Duodenal mucosa (tissue), 2 donors: Measurements from ENCODE around the gene DPP4.
A peak's percentile ranks its signal among the peaks of the same experiment; 100 is the strongest.

ENCODE experiments used
- H3K27ac ChIP-seq: one replicate; pipeline ENCODE4 v1.7.0; 2013; ENCODE audit warnings: low read depth, low read length
- H3K27me3 ChIP-seq, 2 donors: one replicate each; pipeline ENCODE4 v1.7.0; 2013; ENCODE audit warnings: low read length in 2 of 2, control low read depth in 1 of 2; ENCODE audit not compliant: insufficient read depth in 2 of 2, control insufficient read depth in 1 of 2
- H3K36me3 ChIP-seq, 2 donors: one replicate each; pipeline ENCODE4 v1.7.0; 2013; ENCODE audit warnings: low read length in 2 of 2, control low read depth in 1 of 2; ENCODE audit not compliant: insufficient read depth in 2 of 2, control insufficient read depth in 1 of 2
- H3K4me1 ChIP-seq, 2 donors: one replicate each; pipeline ENCODE4 v1.7.0; 2013; ENCODE audit warnings: low read length in 2 of 2, control low read depth in 1 of 2; ENCODE audit not compliant: insufficient read depth in 2 of 2, control insufficient read depth in 1 of 2
- H3K4me3 ChIP-seq, 2 donors: one replicate each; pipeline ENCODE4 v1.7.0; 2013; ENCODE audit warnings: low read length in 2 of 2, low read depth in 1 of 2
- H3K9ac ChIP-seq, 2 donors: one replicate each; pipeline ENCODE4 v1.7.0; 2013; ENCODE audit warnings: low read length in 2 of 2, low read depth in 1 of 2
- H3K9me3 ChIP-seq, 2 donors: one replicate each; pipeline ENCODE4 v1.7.0; 2013; ENCODE audit warnings: low read length in 2 of 2, control low read depth in 1 of 2; ENCODE audit not compliant: control insufficient read depth in 1 of 2

The DPP4 gene

DNA sequence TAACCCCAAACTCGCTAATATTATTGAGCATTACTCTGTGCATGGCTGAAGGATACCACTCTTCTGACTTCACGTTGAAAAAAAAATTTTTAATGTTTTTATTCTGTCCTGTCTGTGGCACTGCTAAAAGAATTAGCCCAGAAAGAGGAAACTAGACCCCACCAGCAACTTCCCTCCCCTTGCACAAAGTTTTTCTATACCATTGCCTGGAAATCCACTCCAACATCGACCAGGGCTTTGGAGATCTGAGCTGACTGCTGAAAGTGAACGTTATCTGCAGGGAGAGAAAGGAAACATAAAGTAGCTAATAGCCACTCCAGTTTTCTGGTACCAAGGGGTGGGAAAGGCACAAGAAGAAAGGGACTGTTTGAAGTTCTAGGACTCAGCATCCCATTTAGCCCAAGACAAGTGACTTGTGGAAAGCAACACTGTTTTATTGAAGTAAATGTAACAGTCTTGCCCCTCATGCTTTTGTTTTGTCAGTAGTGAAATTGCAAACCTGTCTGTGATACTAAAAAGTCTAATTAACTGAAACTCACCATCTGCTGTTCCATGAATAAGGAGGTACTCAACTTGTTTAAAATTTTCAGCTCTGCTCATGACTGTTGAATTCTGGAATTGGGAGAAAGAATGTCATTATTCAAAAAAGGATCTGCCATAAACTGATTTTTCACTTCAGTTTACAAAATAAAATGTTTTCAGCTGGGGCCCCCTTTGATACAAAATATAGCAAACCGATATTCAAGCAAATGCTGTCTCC is 79.1 kb downstream of the DPP4 start:
- H3K27me3 ChIP-seq = no peaks in the 10 kb centered on the region
- H3K4me1 ChIP-seq = peaks cover 5 to 11% of the 10 kb centered on the region in 2 donors
- no peak overlapping the region for H3K9ac ChIP-seq
- H3K27ac ChIP-seq = no peak overlapping the region
- no peak overlapping the region for H3K4me3 ChIP-seq
- H3K9me3 ChIP-seq = no peaks in the 10 kb centered on the region
- H3K36me3 ChIP-seq = peaks cover 4 to 34% of the 10 kb centered on the region in 2 donors

DNA sequence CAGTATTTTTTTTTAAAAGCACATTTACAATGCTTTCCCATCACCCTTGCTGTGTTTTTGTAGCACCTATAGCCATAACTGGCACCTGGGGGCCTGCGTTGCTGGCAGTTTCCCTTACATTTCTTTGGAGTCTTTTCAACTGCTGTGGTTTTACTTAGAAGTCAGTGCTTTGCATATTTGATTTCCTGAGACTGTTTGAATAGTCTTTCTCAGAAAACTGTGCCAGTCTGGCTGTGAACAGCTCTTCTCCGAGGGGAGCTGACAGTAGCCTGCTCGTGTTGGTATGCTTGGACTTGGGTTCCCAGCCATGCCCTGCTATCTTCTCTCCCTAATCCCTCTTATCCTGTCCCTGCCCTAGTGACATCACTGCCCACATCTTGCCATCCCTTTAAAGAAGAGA is 81.5 kb downstream of the DPP4 start:
- H3K27ac ChIP-seq = no peak overlapping the region
- peaks cover 5 to 11% of the 10 kb centered on the region in 2 donors for H3K4me1 ChIP-seq
- no peak overlapping the region for H3K9ac ChIP-seq
- peaks cover 4 to 14% of the 10 kb centered on the region in 2 donors for H3K36me3 ChIP-seq
- no peaks in the 10 kb centered on the region for H3K9me3 ChIP-seq
- no peak overlapping the region for H3K4me3 ChIP-seq
- no peaks in the 10 kb centered on the region for H3K27me3 ChIP-seq

DNA sequence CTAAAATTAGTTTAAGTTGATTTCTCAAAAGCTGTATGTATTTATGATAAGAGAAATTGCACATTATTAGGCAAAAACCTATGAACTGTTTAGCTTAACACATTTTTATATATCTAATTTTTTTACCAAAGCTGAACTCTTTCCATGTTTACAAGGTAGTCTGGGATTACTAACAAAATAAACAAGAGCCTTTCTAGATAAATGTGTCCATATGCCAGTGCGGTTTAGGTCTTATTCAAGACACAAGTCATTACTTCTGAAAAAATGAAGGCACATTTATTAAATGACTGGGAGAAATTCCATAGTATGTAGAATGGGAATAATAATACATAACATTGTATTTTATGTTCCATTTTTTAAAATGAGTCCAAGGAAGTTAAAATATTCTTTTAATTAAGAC is 82.0 kb downstream of the DPP4 start:
- Histone ChIP-seq H3K9me3 (no peaks in the 10 kb centered on the region), H3K4me3 (no peak overlapping the region), H3K27me3 (no peaks in the 10 kb centered on the region), H3K4me1 (peaks cover 5 to 11% of the 10 kb centered on the region in 2 donors), H3K36me3 (peaks cover 4 to 12% of the 10 kb centered on the region in 2 donors), H3K27ac (no peak overlapping the region), H3K9ac (no peak overlapping the region)

DNA sequence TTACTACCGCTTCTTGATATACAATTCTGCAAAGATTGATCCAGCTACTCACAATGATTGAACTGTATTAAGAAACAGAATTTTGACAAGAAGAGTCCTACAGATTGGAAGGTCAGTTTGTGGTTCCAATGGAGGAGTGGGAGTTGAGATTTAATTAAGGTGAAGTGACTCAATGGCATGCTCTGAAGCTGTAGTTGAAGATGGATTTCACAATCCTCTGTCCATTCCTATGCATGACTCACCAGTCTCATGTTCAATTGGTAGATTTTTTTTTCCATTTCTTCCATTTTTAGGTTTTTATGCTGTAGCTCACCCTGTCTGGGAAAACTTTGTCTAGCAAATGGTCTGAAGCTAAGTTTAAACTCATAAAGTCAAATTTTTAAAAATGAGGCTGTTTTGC is 83.3 kb downstream of the DPP4 start:
- Histone ChIP-seq H3K9ac (no peak overlapping the region), H3K4me1 (peaks cover 4 to 5% of the 10 kb centered on the region in 2 donors), H3K4me3 (no peak overlapping the region), H3K27me3 (no peaks in the 10 kb centered on the region), H3K27ac (no peak overlapping the region), H3K9me3 (no peaks in the 10 kb centered on the region), H3K36me3 (peaks cover 4 to 12% of the 10 kb centered on the region in 2 donors)

DNA sequence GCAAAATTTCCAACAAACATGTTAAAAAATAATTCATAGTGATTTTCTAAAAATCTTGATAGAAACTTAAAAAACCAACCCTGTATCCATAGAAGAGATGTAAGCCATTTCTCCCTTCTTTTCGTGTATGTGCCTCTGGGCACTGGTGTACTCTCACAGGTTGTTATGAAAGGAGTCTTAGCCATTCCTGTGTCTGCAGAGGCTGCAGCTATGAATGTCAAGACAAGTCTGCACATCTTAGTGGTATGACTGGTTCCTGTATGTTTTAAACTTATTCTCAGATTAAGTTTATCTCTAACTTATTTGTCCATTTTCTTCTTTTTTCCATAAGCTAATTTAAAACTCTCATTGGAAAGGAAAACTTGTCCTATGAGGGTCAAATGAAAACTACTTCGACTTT is 84.0 kb downstream of the DPP4 start:
- H3K9me3 ChIP-seq = no peaks in the 10 kb centered on the region

DNA sequence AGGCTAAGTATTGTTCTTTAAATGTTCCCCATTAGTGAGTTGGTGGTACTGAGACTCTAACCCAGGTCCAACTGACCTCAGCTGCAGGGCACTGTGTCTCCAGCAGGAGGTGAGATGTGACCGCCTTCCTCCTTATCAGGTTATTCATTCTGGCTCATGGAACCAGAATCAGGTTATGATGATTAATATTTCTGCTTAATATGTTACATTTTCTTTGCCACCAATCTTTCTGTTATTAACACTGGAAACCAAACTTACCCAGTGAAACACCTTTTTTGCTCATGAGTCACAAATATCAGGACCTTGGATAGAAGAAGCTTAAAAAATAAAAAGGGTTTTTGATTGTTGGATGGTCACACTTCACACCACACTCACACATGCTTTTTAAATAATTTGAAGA is 85.4 kb downstream of the DPP4 start:
- no peaks in the 10 kb centered on the region for H3K9me3 ChIP-seq
- H3K4me1 ChIP-seq = no peaks in the 10 kb centered on the region
- H3K9ac ChIP-seq = no peak overlapping the region
- H3K4me3 ChIP-seq = no peak overlapping the region
- H3K27me3 ChIP-seq = no peaks in the 10 kb centered on the region
- H3K36me3 ChIP-seq = no peaks in the 10 kb centered on the region
- H3K27ac ChIP-seq = no peak overlapping the region

More for the DNA sequence above, 84.0 kb downstream of the DPP4 start:
- H3K4me3 ChIP-seq = no peak overlapping the region
- no peak overlapping the region for H3K9ac ChIP-seq
- no peaks in the 10 kb centered on the region for H3K4me1 ChIP-seq
- no peak overlapping the region for H3K27ac ChIP-seq
- H3K27me3 ChIP-seq = no peaks in the 10 kb centered on the region
- peaks cover 4 to 5% of the 10 kb centered on the region in 2 donors for H3K36me3 ChIP-seq

DNA sequence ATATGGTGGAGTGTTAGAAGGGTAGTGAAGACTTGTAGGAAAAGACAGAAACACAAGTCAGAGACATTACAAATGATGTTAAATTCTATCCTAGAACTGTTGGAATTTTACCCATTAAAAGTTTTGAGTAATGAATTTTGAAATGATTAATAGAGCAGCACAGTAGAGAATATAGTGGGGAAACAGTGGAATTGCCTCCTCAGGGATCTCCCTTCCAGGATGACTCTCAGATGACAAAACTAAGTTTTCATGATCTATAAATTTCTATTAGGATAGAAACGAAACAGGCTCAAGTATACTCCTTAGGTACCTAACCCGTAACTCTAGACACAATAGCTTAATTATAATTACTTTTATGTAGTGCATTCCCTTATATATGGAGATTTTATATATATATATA is 86.7 kb downstream of the DPP4 start:
- Histone ChIP-seq H3K4me3 (no peak overlapping the region), H3K36me3 (no peaks in the 10 kb centered on the region), H3K27ac (no peak overlapping the region), H3K27me3 (no peaks in the 10 kb centered on the region), H3K9me3 (no peaks in the 10 kb centered on the region), H3K9ac (no peak overlapping the region), H3K4me1 (peaks cover 8 to 12% of the 10 kb centered on the region in 2 donors)

DNA sequence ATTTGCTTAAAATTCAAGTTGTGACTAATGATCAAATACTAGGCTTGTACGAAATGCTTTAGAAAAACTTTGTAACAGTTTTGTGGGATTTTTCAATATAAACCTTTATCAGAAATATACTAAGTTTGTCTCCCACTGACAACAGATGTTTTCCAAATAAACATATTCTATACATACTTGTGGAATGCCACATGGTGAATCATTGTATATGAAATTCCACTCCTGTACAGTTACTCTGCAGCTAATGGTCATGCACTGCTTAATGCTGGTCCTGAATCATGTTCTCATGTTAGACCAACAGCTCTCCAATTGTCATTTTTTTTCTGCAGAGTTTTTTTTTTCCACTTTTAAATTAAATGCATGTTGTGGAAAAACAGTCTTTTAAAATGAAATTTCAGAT is 90.1 kb downstream of the DPP4 start:
- Histone ChIP-seq H3K27me3 (no peaks in the 10 kb centered on the region), H3K4me3 (no peak overlapping the region), H3K36me3 (no peaks in the 10 kb centered on the region), H3K9me3 (no peaks in the 10 kb centered on the region), H3K4me1 (peaks cover 16 to 24% of the 10 kb centered on the region in 2 donors), H3K9ac (no peak overlapping the region), H3K27ac (no peak overlapping the region)

DNA sequence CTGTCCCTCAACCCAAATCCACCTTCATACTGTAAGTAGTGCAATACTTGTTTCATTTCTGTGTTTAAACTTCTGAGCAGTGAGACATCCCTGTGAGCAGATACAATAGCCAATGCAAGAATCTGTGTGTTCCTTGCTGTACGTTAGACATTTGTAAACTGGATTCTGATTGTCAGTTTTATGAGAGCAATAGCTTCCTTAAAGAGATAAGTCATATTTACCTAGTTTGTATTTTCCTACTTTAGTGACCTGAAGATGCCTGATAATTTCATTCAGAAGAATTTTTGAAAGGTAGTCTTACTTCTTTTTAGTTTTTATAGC is 90.7 kb downstream of the DPP4 start:
- no peak overlapping the region for H3K4me3 ChIP-seq
- no peak overlapping the region for H3K9ac ChIP-seq
- H3K36me3 ChIP-seq = no peaks in the 10 kb centered on the region
- H3K27ac ChIP-seq = no peak overlapping the region
- peaks cover 16 to 24% of the 10 kb centered on the region in 2 donors for H3K4me1 ChIP-seq
- H3K27me3 ChIP-seq = no peaks in the 10 kb centered on the region
- H3K9me3 ChIP-seq = no peaks in the 10 kb centered on the region

DNA sequence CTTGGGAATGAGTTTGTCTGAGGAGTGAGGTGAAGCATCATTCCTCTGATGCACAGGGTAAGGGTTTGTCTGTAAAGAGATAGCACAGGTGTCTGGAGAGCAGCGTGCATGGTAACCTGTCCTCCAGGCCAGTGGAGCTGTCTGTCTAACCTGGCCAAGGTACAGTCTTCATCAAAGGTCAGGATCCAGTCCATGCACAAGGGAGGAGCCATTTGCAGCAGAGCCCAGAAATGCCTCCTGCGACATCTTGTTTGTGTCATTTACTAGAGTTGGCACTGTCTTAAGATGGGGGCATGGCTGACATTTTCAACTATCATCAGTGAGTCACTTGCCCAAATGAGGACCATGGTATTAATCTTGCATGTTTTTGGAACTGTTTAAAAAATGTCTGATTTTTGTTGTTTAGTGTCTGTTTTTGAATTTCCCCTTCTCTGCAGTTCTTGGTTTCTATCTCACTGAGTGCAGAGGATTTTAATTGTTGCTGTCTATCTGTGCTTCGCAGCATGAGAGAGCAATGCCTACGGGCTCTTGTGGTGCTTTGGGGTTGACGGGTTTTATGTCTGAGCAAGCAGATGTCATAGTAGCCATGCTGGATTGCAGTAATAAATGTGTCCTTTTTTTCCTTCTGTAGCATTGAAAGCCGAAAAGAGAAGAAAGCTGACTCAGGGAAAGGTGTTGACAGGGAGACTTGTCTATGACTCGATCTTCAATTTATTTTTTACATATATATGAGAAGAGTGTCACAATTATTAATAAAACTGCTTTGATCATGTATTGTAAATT is 91.3 kb downstream of the DPP4 start:
- H3K9me3 ChIP-seq = no peaks in the 10 kb centered on the region
- H3K36me3 ChIP-seq = no peaks in the 10 kb centered on the region
- H3K4me3 ChIP-seq = peak overlapping the region in 1 of 2 donors; percentile 4
- H3K9ac ChIP-seq = no peak overlapping the region
- peaks cover 16 to 24% of the 10 kb centered on the region in 2 donors for H3K4me1 ChIP-seq
- H3K27me3 ChIP-seq = no peaks in the 10 kb centered on the region
- H3K27ac ChIP-seq = no peak overlapping the region
